ENCODE data around the gene SLC25A10. TPM values are rescaled to one million over a fixed set of nuclear protein-coding genes. Genes with fewer than 3 reads are reported as not detected.

The SLC25A10 gene
- total RNA-seq, 4 donors from 2014 or later = 5.6 to 11.3 (median 7.6) TPM; not detected in 1

DNA sequence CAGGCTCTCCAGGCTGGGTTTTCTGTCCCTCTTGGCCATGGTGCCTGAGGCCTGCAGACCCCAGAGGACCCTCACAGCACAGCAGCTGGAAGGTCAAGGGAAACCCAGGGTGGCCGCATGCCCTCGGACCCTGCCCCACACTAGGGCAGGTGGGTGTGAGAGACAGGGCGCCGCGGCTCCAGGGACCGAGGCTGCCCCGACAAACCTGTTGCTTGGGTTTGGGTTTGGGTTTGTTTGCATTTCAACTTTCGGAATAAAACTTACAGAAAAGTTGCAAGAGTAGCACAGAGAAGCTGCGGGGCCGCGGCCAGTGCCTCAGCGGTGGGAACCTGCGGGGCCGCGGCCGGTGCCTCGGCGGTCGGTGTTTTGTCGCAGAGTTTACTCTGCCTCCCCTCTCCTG is 20.5 kb upstream of the SLC25A10 start:
- no peak for DNase-seq
- H3K36me3 ChIP-seq = no peaks in the 10 kb centered on the region
- no peak overlapping the region for H3K27ac ChIP-seq
- H3K9me3 ChIP-seq = no peaks in the 10 kb centered on the region
- H3K27me3 ChIP-seq = no peaks in the 10 kb centered on the region
- intact Hi-C loops (cut with DNase I; ENCODE audit: low total_unique reads) = no loop called here
- H3K4me3 ChIP-seq = no peak overlapping the region
- no peaks in the 10 kb centered on the region for H3K4me1 ChIP-seq
- TF ChIP-seq, protein P1, sequence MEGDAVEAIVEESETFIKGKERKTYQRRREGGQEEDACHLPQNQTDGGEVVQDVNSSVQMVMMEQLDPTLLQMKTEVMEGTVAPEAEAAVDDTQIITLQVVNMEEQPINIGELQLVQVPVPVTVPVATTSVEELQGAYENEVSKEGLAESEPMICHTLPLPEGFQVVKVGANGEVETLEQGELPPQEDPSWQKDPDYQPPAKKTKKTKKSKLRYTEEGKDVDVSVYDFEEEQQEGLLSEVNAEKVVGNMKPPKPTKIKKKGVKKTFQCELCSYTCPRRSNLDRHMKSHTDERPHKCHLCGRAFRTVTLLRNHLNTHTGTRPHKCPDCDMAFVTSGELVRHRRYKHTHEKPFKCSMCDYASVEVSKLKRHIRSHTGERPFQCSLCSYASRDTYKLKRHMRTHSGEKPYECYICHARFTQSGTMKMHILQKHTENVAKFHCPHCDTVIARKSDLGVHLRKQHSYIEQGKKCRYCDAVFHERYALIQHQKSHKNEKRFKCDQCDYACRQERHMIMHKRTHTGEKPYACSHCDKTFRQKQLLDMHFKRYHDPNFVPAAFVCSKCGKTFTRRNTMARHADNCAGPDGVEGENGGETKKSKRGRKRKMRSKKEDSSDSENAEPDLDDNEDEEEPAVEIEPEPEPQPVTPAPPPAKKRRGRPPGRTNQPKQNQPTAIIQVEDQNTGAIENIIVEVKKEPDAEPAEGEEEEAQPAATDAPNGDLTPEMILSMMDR (IDR thresholded peaks at IDR 0.05) = no peak
- TF ChIP-seq POLR2A (IDR thresholded peaks at IDR 0.05) = no peak

DNA sequence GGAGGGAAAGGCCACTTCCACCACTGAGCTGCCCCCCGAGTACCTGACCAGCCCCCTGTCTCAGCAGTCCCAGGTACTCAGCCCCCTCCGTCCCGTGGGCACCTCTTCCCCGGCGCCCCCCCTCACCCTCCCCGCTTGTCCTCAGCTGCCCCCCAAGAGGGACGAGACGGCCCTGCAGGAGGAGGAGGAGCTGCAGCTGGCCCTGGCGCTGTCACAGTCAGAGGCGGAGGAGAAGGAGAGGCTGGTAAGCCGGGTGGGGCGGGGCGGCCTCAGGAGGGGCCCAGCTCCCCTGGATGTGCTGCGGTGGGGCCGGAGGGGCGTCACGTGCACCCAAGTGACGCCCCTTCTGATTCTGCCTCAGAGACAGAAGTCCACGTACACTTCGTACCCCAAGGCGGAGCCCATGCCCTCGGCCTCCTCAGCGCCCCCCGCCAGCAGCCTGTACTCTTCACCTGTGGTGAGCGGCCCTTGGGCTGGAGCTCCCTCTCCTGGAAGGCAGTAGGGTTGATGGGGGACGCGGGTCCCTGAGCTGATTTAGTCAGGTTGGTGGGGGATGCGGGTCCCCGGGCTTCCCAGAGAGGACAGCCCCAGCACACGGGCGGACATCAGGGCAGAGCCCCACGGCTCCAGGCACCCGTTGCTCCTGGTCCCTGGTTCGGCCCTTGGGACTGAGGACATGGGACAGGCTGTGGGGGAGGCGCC is 18.4 kb upstream of the SLC25A10 start:
- no peaks in the 10 kb centered on the region for H3K36me3 ChIP-seq
- intact Hi-C loops (cut with DNase I; ENCODE audit: low total_unique reads) = no loop called here
- H3K9me3 ChIP-seq = no peaks in the 10 kb centered on the region
- H3K27me3 ChIP-seq = no peaks in the 10 kb centered on the region
- DNase-seq = no peak
- no peak overlapping the region for H3K27ac ChIP-seq
- no peaks in the 10 kb centered on the region for H3K4me1 ChIP-seq
- no peak overlapping the region for H3K4me3 ChIP-seq
- no peak for TF ChIP-seq POLR2A (IDR thresholded peaks at IDR 0.05)
- TF ChIP-seq, protein P1 (IDR thresholded peaks at IDR 0.05) = no peak

DNA sequence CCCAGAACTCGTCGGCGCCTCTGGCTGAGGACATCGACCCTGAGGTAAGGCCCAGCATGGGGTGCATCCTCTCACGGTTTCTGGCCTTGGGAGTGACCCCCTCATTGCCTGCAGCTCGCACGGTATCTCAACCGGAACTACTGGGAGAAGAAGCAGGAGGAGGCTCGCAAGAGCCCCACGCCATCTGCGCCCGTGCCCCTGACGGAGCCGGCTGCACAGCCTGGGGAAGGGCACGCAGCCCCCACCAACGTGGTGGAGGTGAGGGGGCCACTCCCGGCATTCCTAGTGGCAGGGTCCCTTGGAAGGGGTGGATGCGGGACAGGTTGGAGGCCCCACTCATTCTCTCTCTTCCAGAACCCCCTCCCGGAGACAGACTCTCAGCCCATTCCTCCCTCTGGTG is 17.3 kb upstream of the SLC25A10 start:
- no peak for DNase-seq
- Histone ChIP-seq H3K4me3 (no peak overlapping the region), H3K27ac (no peak overlapping the region), H3K4me1 (no peaks in the 10 kb centered on the region), H3K27me3 (no peaks in the 10 kb centered on the region), H3K9me3 (no peaks in the 10 kb centered on the region), H3K36me3 (no peaks in the 10 kb centered on the region)
- intact Hi-C loops (cut with DNase I; ENCODE audit: low total_unique reads) = no loop called here
- no peak for TF ChIP-seq POLR2A (IDR thresholded peaks at IDR 0.05)

DNA sequence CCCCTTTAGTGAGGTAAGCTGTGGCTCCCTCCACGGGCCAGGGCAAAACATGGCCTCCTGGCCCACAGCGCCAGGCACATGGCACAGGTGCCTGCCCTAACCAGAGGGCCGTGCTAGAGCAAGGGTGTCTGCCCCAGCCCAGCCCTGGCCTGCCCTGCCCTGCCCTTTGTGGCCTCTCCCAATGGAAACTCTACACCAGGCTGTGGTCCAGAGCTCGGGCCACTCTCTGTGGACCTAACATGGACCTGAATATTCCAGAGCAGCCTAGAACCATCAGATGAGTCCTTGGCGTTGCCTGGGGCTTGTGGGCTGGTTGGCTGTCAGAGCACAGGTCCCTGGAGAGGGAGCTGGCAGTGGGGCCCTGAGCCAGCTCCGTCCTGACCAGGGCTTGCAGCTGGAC is 16.9 kb upstream of the SLC25A10 start:
- intact Hi-C loops (cut with DNase I; ENCODE audit: low total_unique reads) = no loop called here
- no peak for DNase-seq
- TF ChIP-seq POLR2A (IDR thresholded peaks at IDR 0.05) = no peak
- TF ChIP-seq, protein P1 (IDR thresholded peaks at IDR 0.05) = no peak
- Histone ChIP-seq H3K27me3 (no peaks in the 10 kb centered on the region), H3K9me3 (no peaks in the 10 kb centered on the region), H3K27ac (no peak overlapping the region), H3K4me3 (no peak overlapping the region), H3K4me1 (no peaks in the 10 kb centered on the region), H3K36me3 (no peaks in the 10 kb centered on the region)

DNA sequence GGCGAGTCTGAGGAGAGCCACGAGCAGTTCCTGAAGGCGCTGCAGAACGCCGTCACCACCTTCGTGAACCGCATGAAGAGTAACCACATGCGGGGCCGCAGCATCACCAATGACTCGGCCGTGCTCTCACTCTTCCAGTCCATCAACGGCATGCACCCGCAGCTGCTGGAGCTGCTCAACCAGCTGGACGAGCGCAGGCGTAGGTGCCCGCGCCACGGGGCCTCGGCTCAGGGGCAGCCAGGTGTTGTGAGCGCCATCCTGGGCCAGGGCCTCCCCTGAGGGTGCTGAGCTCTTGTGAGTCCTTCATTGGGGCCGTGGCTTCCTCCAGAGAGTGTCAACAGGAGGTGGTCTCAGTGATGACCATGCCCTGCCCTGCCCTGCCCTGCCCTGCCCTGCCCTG is 16.3 kb upstream of the SLC25A10 start:
- TF ChIP-seq, protein P1 (IDR thresholded peaks at IDR 0.05) = no peak
- peaks cover 0 to under 1% of the 10 kb centered on the region in 2 donors for H3K4me1 ChIP-seq
- no peak for DNase-seq
- no peaks in the 10 kb centered on the region for H3K9me3 ChIP-seq
- H3K36me3 ChIP-seq = no peaks in the 10 kb centered on the region
- intact Hi-C loops (cut with DNase I; ENCODE audit: low total_unique reads) = no loop called here
- no peak overlapping the region for H3K27ac ChIP-seq
- no peaks in the 10 kb centered on the region for H3K27me3 ChIP-seq
- no peak overlapping the region for H3K4me3 ChIP-seq
